GM23338 (cell line): Measurements from ENCODE around the gene PTCD3. TPM values are rescaled to one million over a fixed set of nuclear protein-coding genes. Genes with fewer than 3 reads are reported as not detected.

Experiments used
- ATAC-seq: fragments of 200-7000 bp; cut with Tn5 transposase; 3 replicates; pipeline ENCODE4 v1.9.1; 2020
- DNase-seq: peaks from one replicate; pipeline ENCODE4 v3.0.0-alpha.2; 2015; ENCODE audit warnings: low spot score
- H2AFZ ChIP-seq: fragments of 200-600 bp; sonication (generic); 2 replicates; pipeline ENCODE4 v1.8.0; 2016; ENCODE audit warnings: antibody characterized with exemption, mild to moderate bottlenecking, moderate library complexity
- H3F3A ChIP-seq: fragments of 200-600 bp; sonication (generic); replicated peaks from 2 replicates; pipeline ENCODE4 v1.8.0; 2017; ENCODE audit warnings: antibody characterized with exemption, mixed run types, low read depth
- H3K27ac ChIP-seq: fragments of 200-600 bp; sonication (generic); 2 replicates; pipeline ENCODE4 v1.6.1; 2016; ENCODE audit warnings: low read depth
- H3K27me3 ChIP-seq: fragments of 200-600 bp; sonication (generic); 2 replicates; pipeline ENCODE4 v1.8.0; 2016; ENCODE audit warnings: mild to moderate bottlenecking, mixed run types, moderate library complexity; ENCODE audit not compliant: insufficient read depth
- H3K36me3 ChIP-seq: fragments of 200-600 bp; sonication (generic); 2 replicates; pipeline ENCODE4 v1.8.0; 2016; ENCODE audit warnings: mild to moderate bottlenecking; ENCODE audit not compliant: insufficient read depth
- H3K4me1 ChIP-seq: fragments of 200-600 bp; sonication (generic); 2 replicates; pipeline ENCODE4 v1.8.0; 2016; ENCODE audit warnings: mild to moderate bottlenecking, moderate library complexity; ENCODE audit not compliant: insufficient read depth
- H3K4me2 ChIP-seq: fragments of 200-600 bp; sonication (generic); 2 replicates; pipeline ENCODE4 v1.7.1; 2017; ENCODE audit warnings: mixed run types
- H3K4me3 ChIP-seq: fragments of 200-600 bp; sonication (generic); 2 replicates; pipeline ENCODE4 v1.6.1; 2016; ENCODE audit warnings: mixed run types
- H3K79me2 ChIP-seq: fragments of 200-600 bp; sonication (generic); replicated peaks from 2 replicates; pipeline ENCODE4 v1.8.0; 2017; ENCODE audit warnings: mild to moderate bottlenecking; ENCODE audit not compliant: insufficient read depth
- H3K9me2 ChIP-seq: fragments of 200-600 bp; sonication (generic); 2 replicates; pipeline ENCODE4 v1.8.0; 2017; ENCODE audit not compliant: insufficient read depth
- H4K20me1 ChIP-seq: fragments of 200-600 bp; sonication (generic); replicated peaks from 2 replicates; pipeline ENCODE4 v1.8.0; 2017; ENCODE audit warnings: mild to moderate bottlenecking; ENCODE audit not compliant: insufficient read depth
- H3K27ac Mint-ChIP-seq: 2 replicates; pipeline ENCODE4 v1.8.0; 2020; ENCODE audit warnings: inconsistent platforms, mild to moderate bottlenecking, moderate library complexity, mixed read lengths
- H3K27me3 Mint-ChIP-seq: 3 replicates; pipeline ENCODE4 v1.8.0; 2022; ENCODE audit warnings: low read depth, mild to moderate bottlenecking, moderate library complexity, mixed read lengths, inconsistent platforms; ENCODE audit not compliant: insufficient read depth, poor library complexity
- H3K36me3 Mint-ChIP-seq: 3 replicates; pipeline ENCODE4 v1.8.0; 2021; ENCODE audit warnings: low read depth, mild to moderate bottlenecking, inconsistent platforms, moderate library complexity, mixed read lengths
- H3K4me1 Mint-ChIP-seq: 3 replicates; pipeline ENCODE4 v1.8.0; 2020; ENCODE audit warnings: mild to moderate bottlenecking, inconsistent platforms, mixed read lengths
- H3K4me3 Mint-ChIP-seq: 3 replicates; pipeline ENCODE4 v1.8.0; 2021; ENCODE audit warnings: moderate library complexity, mild to moderate bottlenecking, inconsistent platforms, mixed read lengths
- H3K9me3 Mint-ChIP-seq: 3 replicates; pipeline ENCODE4 v1.8.0; 2020; ENCODE audit warnings: moderate library complexity, mild to moderate bottlenecking, inconsistent platforms, mixed read lengths
- CREB1 ChIP-seq: fragments of 250-450 bp; sonication (Bioruptor Pico); IDR thresholded peaks from 2 replicates; pipeline ENCODE4 v1.5.0; 2020; ENCODE audit warnings: low read depth, mild to moderate bottlenecking, moderate library complexity
- EZH2 ChIP-seq: fragments of 200-600 bp; sonication (generic); IDR thresholded peaks from one replicate; pipeline ENCODE4 v1.8.0; 2017; ENCODE audit warnings: antibody characterized with exemption, mild to moderate bottlenecking, low read depth; ENCODE audit not compliant: unreplicated experiment
- EZH2phosphoT487 ChIP-seq: fragments of 200-600 bp; sonication (generic); IDR thresholded peaks from one replicate; pipeline ENCODE4 v1.8.1; 2018; ENCODE audit warnings: antibody characterized with exemption; ENCODE audit not compliant: unreplicated experiment
- JUNB ChIP-seq: IDR thresholded peaks from one replicate; pipeline ENCODE4 v1.6.1; 2016; ENCODE audit warnings: antibody characterized with exemption; ENCODE audit not compliant: unreplicated experiment
- NANOG ChIP-seq: IDR thresholded peaks from 2 replicates; pipeline ENCODE4 v1.6.1; 2016; ENCODE audit warnings: antibody characterized with exemption, borderline replicate concordance
- POLR2AphosphoS5 ChIP-seq: IDR thresholded peaks from 2 replicates; pipeline ENCODE4 v1.6.1; 2016; ENCODE audit warnings: antibody characterized with exemption, low read depth
- STAT1 ChIP-seq: IDR thresholded peaks from one replicate; pipeline ENCODE4 v1.6.1; 2016; ENCODE audit warnings: antibody characterized with exemption; ENCODE audit not compliant: unreplicated experiment
- ZNF114 ChIP-seq: fragments of 250-450 bp; sonication (Bioruptor Pico); IDR thresholded peaks from 2 replicates; pipeline ENCODE4 v1.5.0; 2020; ENCODE audit warnings: mild to moderate bottlenecking, moderate library complexity
- polyA plus RNA-seq: library from polyadenylated mRNA; unstranded; fragments of >200 nt; fragmentation: Nextera tagmentation; extraction: Ambion mirVana; gene quantifications from 2 replicates; pipeline ENCODE4 v1.2.1, GENCODE V29; 2016
- total RNA-seq: library from RNA; depleted of rRNA; stranded (reverse); fragments of >200 nt; shearing (Covaris generic); gene quantifications from 2 replicates; pipeline ENCODE4 v1.2.3, GENCODE V29; 2014
- TF ChIP-seq, protein P1 (sequence below): IDR thresholded peaks from 2 replicates; pipeline ENCODE4 v1.6.1; 2016; ENCODE audit warnings: antibody characterized with exemption
- TF ChIP-seq, protein P2 (sequence below): IDR thresholded peaks from one replicate; pipeline ENCODE4 v1.6.1; 2018; ENCODE audit warnings: antibody characterized with exemption; ENCODE audit not compliant: unreplicated experiment
- TF ChIP-seq, protein P3 (sequence below), 2 experiments: fragments of 200-600 bp in 1 of 2; sonication (generic) in 1 of 2; conservative IDR thresholded peaks; 2 replicates each; pipeline versions ENCODE4 v1.5.1 to v1.6.1; 2016 to 2017; ENCODE audit warnings: antibody characterized with exemption in 2 of 2, low read depth in 2 of 2, mild to moderate bottlenecking in 2 of 2, moderate library complexity in 1 of 2

PTCD3 gene
- total and polyA plus RNA-seq, 2 experiments from 2014 or later: 140 to 223 TPM

DNA sequence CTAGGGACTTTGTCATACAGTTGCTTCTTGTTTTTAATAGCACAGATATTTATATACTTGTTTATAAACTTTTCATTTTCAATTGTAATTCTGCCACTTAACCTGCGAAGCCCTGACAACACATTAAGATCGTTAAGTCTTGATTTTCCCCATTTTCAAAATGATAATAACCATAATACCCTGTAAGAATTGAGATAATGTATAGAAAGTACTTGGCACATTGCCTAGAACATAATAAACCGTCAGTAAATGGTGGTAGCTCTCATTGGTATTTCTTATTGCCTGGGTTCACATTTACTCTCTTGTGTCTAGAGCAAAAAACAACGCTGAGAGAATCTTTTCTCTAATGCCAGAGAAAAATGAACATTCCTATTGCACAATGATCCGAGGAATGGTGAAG lies 18.6 kb downstream of the PTCD3 start:
- no peaks in the 10 kb centered on the region for H3K9me3 Mint-ChIP-seq
- no peak overlapping the region for H3K4me2 ChIP-seq
- H3K4me1 Mint-ChIP-seq: no peaks in the 10 kb centered on the region
- peaks cover 93% of the 10 kb centered on the region for H3K36me3 Mint-ChIP-seq
- H3K79me2 ChIP-seq: peaks cover 7% of the 10 kb centered on the region
- H3K4me3 ChIP-seq: no peak overlapping the region
- TF ChIP-seq EZH2 (no peak), EZH2phosphoT487 (no peak), JUNB (no peak), POLR2AphosphoS5 (no peak), CREB1 (CRISPR knock-in tag) (no peak)
- TF ChIP-seq, protein P1, sequence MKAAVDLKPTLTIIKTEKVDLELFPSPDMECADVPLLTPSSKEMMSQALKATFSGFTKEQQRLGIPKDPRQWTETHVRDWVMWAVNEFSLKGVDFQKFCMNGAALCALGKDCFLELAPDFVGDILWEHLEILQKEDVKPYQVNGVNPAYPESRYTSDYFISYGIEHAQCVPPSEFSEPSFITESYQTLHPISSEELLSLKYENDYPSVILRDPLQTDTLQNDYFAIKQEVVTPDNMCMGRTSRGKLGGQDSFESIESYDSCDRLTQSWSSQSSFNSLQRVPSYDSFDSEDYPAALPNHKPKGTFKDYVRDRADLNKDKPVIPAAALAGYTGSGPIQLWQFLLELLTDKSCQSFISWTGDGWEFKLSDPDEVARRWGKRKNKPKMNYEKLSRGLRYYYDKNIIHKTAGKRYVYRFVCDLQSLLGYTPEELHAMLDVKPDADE: no peak
- no peak overlapping the region for H3K4me3 Mint-ChIP-seq
- no peaks in the 10 kb centered on the region for H3K27me3 ChIP-seq
- DNase-seq (no peak), ATAC-seq (no peak)
- no peaks in the 10 kb centered on the region for H3K9me2 ChIP-seq
- H3F3A ChIP-seq: no peaks in the 10 kb centered on the region
- H2AFZ ChIP-seq: no peak overlapping the region
- no peaks in the 10 kb centered on the region for H3K27me3 Mint-ChIP-seq
- H3K4me1 ChIP-seq: no peaks in the 10 kb centered on the region
- peaks cover 95% of the 10 kb centered on the region for H3K36me3 ChIP-seq
- no peak overlapping the region for H3K27ac Mint-ChIP-seq
- H4K20me1 ChIP-seq: peaks cover 15% of the 10 kb centered on the region
- H3K27ac ChIP-seq: no peak overlapping the region

DNA sequence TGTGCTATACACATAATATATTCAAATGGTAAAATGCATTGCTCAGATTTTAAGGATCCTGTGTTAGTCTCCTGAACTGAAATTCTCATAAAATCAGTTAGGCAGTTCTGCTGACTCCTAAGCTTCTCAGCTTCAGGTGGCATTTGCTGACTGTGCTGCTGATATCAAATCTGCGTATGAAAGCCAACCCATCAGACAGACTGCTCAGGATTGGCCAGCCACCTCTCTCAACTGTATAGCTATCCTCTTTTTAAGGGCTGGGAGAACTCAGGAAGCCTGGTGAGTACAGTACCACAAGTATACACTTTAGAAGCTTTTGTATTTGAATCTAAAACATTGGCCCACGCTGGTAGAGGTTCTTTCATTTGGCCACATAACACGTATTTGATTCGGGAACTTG lies 28.7 kb downstream of the PTCD3 start:
- Mint-ChIP-seq H3K4me3 (no peak overlapping the region), H3K9me3 (no peaks in the 10 kb centered on the region), H3K4me1 (peaks cover 7% of the 10 kb centered on the region; the same call in 2 of the 3 replicates), H3K36me3 (peaks cover 99% of the 10 kb centered on the region), H3K27me3 (peaks cover 3% of the 10 kb centered on the region), H3K27ac (peak overlapping the region; percentile 23; the same call in 1 of the 2 replicates)
- Histone ChIP-seq H3K36me3 (peaks cover 88% of the 10 kb centered on the region), H3K9me2 (no peaks in the 10 kb centered on the region), H3F3A (peaks cover 8% of the 10 kb centered on the region; the same call in 1 of the 2 replicates), H3K79me2 (no peaks in the 10 kb centered on the region), H3K4me2 (no peak overlapping the region), H3K4me3 (no peak overlapping the region), H3K27me3 (no peaks in the 10 kb centered on the region), H3K4me1 (no peaks in the 10 kb centered on the region), H2AFZ (no peak overlapping the region), H3K27ac (no peak overlapping the region), H4K20me1 (peaks cover 15% of the 10 kb centered on the region)
- TF ChIP-seq NANOG: no peak
- no peak for DNase-seq
- ATAC-seq: peak; percentile 57

DNA sequence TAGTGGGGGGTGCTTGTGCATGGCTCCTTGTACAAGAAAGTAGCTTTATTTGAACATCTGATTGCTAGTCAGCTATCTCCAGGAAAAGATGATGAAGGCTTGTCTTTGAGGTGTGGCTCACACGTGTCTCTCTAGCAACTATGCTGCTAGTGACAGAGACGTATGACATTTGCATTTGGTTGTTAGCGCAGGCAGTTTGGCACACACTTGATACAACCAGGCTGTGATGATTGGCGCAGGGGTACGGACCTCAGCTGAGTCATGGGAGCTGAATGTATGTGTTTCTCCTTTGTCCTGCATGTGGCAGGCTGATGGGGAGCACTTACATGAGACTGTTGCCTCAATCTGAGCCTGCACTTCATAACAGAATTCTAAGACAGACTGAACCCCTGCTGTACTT lies 29.6 kb downstream of the PTCD3 start:
- no peak for ATAC-seq

More for the DNA sequence above, 29.6 kb downstream of the PTCD3 start:
- H3K9me2 ChIP-seq: no peaks in the 10 kb centered on the region
- Mint-ChIP-seq H3K4me3 (no peak overlapping the region), H3K36me3 (peaks cover 96% of the 10 kb centered on the region), H3K9me3 (no peaks in the 10 kb centered on the region), H3K4me1 (peaks cover 7% of the 10 kb centered on the region; the same call in 2 of the 3 replicates), H3K27me3 (peaks cover 3% of the 10 kb centered on the region), H3K27ac (peak overlapping the region; percentile 45; the same call in 1 of the 2 replicates)
- no peak overlapping the region for H3K4me2 ChIP-seq
- no peaks in the 10 kb centered on the region for H3K27me3 ChIP-seq
- peaks cover 17% of the 10 kb centered on the region for H4K20me1 ChIP-seq
- H3F3A ChIP-seq: peaks cover 8% of the 10 kb centered on the region; the same call in 1 of the 2 replicates
- no peak overlapping the region for H2AFZ ChIP-seq
- no peak for DNase-seq
- H3K79me2 ChIP-seq: no peaks in the 10 kb centered on the region
- H3K36me3 ChIP-seq: peaks cover 86% of the 10 kb centered on the region
- no peak overlapping the region for H3K4me3 ChIP-seq
- no peak overlapping the region for H3K27ac ChIP-seq
- H3K4me1 ChIP-seq: no peaks in the 10 kb centered on the region
- no peak for TF ChIP-seq EZH2
- TF ChIP-seq, protein P2, sequence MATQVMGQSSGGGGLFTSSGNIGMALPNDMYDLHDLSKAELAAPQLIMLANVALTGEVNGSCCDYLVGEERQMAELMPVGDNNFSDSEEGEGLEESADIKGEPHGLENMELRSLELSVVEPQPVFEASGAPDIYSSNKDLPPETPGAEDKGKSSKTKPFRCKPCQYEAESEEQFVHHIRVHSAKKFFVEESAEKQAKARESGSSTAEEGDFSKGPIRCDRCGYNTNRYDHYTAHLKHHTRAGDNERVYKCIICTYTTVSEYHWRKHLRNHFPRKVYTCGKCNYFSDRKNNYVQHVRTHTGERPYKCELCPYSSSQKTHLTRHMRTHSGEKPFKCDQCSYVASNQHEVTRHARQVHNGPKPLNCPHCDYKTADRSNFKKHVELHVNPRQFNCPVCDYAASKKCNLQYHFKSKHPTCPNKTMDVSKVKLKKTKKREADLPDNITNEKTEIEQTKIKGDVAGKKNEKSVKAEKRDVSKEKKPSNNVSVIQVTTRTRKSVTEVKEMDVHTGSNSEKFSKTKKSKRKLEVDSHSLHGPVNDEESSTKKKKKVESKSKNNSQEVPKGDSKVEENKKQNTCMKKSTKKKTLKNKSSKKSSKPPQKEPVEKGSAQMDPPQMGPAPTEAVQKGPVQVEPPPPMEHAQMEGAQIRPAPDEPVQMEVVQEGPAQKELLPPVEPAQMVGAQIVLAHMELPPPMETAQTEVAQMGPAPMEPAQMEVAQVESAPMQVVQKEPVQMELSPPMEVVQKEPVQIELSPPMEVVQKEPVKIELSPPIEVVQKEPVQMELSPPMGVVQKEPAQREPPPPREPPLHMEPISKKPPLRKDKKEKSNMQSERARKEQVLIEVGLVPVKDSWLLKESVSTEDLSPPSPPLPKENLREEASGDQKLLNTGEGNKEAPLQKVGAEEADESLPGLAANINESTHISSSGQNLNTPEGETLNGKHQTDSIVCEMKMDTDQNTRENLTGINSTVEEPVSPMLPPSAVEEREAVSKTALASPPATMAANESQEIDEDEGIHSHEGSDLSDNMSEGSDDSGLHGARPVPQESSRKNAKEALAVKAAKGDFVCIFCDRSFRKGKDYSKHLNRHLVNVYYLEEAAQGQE: no peak
- TF ChIP-seq POLR2AphosphoS5: no peak
- no peak for TF ChIP-seq STAT1
- TF ChIP-seq, protein P3, sequence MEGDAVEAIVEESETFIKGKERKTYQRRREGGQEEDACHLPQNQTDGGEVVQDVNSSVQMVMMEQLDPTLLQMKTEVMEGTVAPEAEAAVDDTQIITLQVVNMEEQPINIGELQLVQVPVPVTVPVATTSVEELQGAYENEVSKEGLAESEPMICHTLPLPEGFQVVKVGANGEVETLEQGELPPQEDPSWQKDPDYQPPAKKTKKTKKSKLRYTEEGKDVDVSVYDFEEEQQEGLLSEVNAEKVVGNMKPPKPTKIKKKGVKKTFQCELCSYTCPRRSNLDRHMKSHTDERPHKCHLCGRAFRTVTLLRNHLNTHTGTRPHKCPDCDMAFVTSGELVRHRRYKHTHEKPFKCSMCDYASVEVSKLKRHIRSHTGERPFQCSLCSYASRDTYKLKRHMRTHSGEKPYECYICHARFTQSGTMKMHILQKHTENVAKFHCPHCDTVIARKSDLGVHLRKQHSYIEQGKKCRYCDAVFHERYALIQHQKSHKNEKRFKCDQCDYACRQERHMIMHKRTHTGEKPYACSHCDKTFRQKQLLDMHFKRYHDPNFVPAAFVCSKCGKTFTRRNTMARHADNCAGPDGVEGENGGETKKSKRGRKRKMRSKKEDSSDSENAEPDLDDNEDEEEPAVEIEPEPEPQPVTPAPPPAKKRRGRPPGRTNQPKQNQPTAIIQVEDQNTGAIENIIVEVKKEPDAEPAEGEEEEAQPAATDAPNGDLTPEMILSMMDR (conservative IDR thresholded peaks at IDR 0.05; ENCODE audit: low read depth in 2 of 2): no peak
- TF ChIP-seq, protein P1: no peak
- no peak for TF ChIP-seq EZH2phosphoT487
- TF ChIP-seq ZNF114 (CRISPR knock-in tag): no peak
- TF ChIP-seq CREB1 (CRISPR knock-in tag): no peak
